Adrenal gland (tissue), 12 donors: ENCODE data around the gene PTTG1IP. TPM values are rescaled to one million over a fixed set of nuclear protein-coding genes. Genes with fewer than 3 reads are reported as not detected.

Experiments
- DNase-seq, 7 donors: peaks; one replicate each; pipeline ENCODE4 v3.0.0-alpha.2; 2019 to 2020
- H3K27ac ChIP-seq, 5 donors: fragments of 200-600 bp; sonication (generic) in 4 of 5; 1 replicate in 3 of 5; 2 replicates in 2 of 5; pipeline versions ENCODE4 v1.5.1 to v1.8.0; 2016 to 2020; ENCODE audit warnings: mild to moderate bottlenecking in 1 of 5
- H3K27me3 ChIP-seq: fragments of 200-600 bp; 2 replicates; pipeline ENCODE4 v1.8.0; 2021
- H3K36me3 ChIP-seq, 2 donors: fragments of 200-600 bp; replicated peaks in 1 of 2; 1 replicate in 1 of 2; 2 replicates in 1 of 2; pipeline versions ENCODE4 v1.5.1 to v1.8.0; 2018 to 2022
- H3K4me1 ChIP-seq, 2 donors: fragments of 200-600 bp; replicated peaks in 1 of 2; 1 replicate in 1 of 2; 2 replicates in 1 of 2; pipeline versions ENCODE4 v1.5.1 to v1.8.0; 2018 to 2021
- H3K4me3 ChIP-seq, 4 donors: fragments of 200-600 bp; sonication (generic) in 3 of 4; one replicate each; pipeline ENCODE4 v1.5.1; 2016 to 2018
- H3K9me3 ChIP-seq, 3 donors: fragments of 200-600 bp; sonication (generic) in 1 of 3; replicated peaks in 1 of 3; 1 replicate in 2 of 3; 2 replicates in 1 of 3; pipeline versions ENCODE4 v1.5.1 to v1.8.0; 2016 to 2021
- POLR2A ChIP-seq, 2 donors: fragments of 450-650 bp; IDR thresholded peaks; one replicate each; pipeline ENCODE4 v1.6.1; 2017; ENCODE audit warnings: antibody characterized with exemption in 2 of 2, mild to moderate bottlenecking in 2 of 2, moderate library complexity in 1 of 2
- WGBS, 4 donors: extraction: QIAGEN DNeasy Blood & Tissue Kit in 2 of 4; methylation state at CpG; one replicate each; pipeline versions ENCODE4 v1.1.5 to v1.1.7; 2013 to 2017; 5-methylcytosine and 5-hydroxymethylcytosine counted together
- intact Hi-C, 2 donors: fragments of 100-400 bp; cut with DNase I; formaldehyde crosslinking; loops; one replicate each; pipeline versions ENCODE4 v1.14.1 to v1.15.0; 2022 to 2023
- polyA plus RNA-seq, 3 donors: library from polyadenylated mRNA; stranded (reverse); fragments of 200-250 nt in 2 of 3; fragments of 350-450 nt in 1 of 3; fragmentation: Illumina TruSeq in 1 of 3; extraction: RNeasy Lipid Tissue Mini Kit (QIAGEN cat#74804) in 1 of 3; gene quantifications; one replicate each; pipeline ENCODE4 v1.2.3, GENCODE V29; 2013 to 2014
- total RNA-seq, 9 donors: library from RNA; depleted of rRNA in 4 of 9; stranded (reverse); fragments of >200 nt in 4 of 9; fragments of 120-200 nt in 1 of 9; fragmentation: NEBNext Ultra II Directional in 1 of 9; extraction: Animal tissue kit (Norgen Biotek cat#: 25700) in 1 of 9; gene quantifications; one replicate each; pipeline versions ENCODE4 v1.1.0 to v1.2.4, GENCODE V29; 2013 to 2023
- TF ChIP-seq, protein P1 (sequence below), 6 experiments: fragments of 450-650 bp in 4 of 6; fragments of 200-600 bp in 2 of 6; sonication (generic) in 1 of 6; IDR thresholded peaks; 1 replicate in 5 of 6; 2 replicates in 1 of 6; pipeline versions ENCODE4 v1.5.1 to v1.8.0; 2016 to 2021; ENCODE audit warnings: antibody characterized with exemption in 6 of 6, mild to moderate bottlenecking in 2 of 6, moderate library complexity in 1 of 6
- donor health status: healthy with polysubstance abuse.
- donor health status: Bipolar disorder and iron deficiency.
- donor health status: DM: yes; HTN: yes; CAD: no.
- donor health status: DM: no; HTN: no; CAD: no.
- donor health status: DM: no; HTN: no; CAD: no.
- donor health status: DM: yes; HTN: yes; CAD: no.

Gene PTTG1IP
- total and polyA plus RNA-seq, 12 donors = 110 to 467 (median 215) TPM

DNA sequence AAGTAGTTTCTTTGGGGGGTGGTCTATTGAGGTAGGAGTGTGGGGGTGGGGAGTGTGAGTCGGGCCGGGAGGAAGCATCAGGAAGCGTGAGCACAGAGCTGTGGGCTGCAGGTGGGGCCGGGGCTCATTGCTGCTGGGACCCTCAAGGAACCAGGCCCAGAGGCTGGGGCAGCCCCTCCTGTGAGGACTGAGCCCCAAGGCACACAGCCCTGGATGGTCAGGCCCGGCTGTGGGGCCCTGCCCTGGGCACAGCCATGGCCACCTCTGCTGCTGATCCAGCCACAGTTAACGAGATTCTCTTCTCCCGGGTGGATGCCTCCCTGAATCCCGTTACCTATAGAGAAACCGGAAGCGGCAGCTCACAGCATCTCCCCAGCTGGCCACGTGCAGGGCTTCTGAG lies 32.7 kb downstream of the PTTG1IP start:
- DNase-seq = peak in 1 of 7 donors; percentile 29
- 76 to 90% (median 85%) methylated on average over 6 to 11 of the region's 11 CpGs for WGBS, 4 donors
- intact Hi-C loops = no loop called here

DNA sequence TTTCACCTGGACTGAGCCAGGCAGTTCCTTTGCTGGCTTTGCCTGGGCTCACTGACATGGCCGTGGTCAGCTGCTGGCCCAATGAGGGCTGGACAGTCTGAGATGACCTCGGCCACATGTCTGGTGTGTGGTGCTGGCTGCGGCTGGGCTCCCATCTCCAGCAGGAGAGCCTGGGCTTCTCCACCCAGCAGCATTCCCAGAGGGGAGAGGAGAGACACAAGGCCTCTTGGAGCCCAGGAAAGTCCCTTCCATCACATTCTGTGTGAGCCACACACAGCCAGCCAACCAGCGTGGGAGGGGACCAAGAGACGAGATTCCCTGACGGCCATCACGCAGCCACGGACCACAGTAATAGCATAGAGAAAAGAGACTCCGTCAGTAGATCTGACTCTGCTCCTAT lies 34.5 kb downstream of the PTTG1IP start:
- Histone ChIP-seq H3K27ac (no peak overlapping the region), H3K4me3 (no peak overlapping the region), H3K36me3 (no peaks in the 10 kb centered on the region), H3K4me1 (peaks cover 4 to 5% of the 10 kb centered on the region in 2 donors), H3K27me3 (no peaks in the 10 kb centered on the region), H3K9me3 (no peaks in the 10 kb centered on the region)
- DNase-seq = no peak
- intact Hi-C loops = no loop called here
- no peak for TF ChIP-seq POLR2A (IDR thresholded peaks at IDR 0.05)
- TF ChIP-seq, protein P1, sequence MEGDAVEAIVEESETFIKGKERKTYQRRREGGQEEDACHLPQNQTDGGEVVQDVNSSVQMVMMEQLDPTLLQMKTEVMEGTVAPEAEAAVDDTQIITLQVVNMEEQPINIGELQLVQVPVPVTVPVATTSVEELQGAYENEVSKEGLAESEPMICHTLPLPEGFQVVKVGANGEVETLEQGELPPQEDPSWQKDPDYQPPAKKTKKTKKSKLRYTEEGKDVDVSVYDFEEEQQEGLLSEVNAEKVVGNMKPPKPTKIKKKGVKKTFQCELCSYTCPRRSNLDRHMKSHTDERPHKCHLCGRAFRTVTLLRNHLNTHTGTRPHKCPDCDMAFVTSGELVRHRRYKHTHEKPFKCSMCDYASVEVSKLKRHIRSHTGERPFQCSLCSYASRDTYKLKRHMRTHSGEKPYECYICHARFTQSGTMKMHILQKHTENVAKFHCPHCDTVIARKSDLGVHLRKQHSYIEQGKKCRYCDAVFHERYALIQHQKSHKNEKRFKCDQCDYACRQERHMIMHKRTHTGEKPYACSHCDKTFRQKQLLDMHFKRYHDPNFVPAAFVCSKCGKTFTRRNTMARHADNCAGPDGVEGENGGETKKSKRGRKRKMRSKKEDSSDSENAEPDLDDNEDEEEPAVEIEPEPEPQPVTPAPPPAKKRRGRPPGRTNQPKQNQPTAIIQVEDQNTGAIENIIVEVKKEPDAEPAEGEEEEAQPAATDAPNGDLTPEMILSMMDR (IDR thresholded peaks at IDR 0.05) = no peak
- 88 to 97% (median 93%) methylated on average over 6 to 9 of the region's 9 CpGs for WGBS, 4 donors

More for the DNA sequence above, 32.7 kb downstream of the PTTG1IP start:
- H3K27ac ChIP-seq = no peak overlapping the region
- H3K27me3 ChIP-seq = no peaks in the 10 kb centered on the region
- TF ChIP-seq, protein P1 (IDR thresholded peaks at IDR 0.05) = no peak
- TF ChIP-seq POLR2A (IDR thresholded peaks at IDR 0.05) = no peak
- H3K4me1 ChIP-seq = peaks cover 4 to 9% of the 10 kb centered on the region in 2 donors
- H3K9me3 ChIP-seq = no peaks in the 10 kb centered on the region
- no peak overlapping the region for H3K4me3 ChIP-seq
- no peaks in the 10 kb centered on the region for H3K36me3 ChIP-seq

DNA sequence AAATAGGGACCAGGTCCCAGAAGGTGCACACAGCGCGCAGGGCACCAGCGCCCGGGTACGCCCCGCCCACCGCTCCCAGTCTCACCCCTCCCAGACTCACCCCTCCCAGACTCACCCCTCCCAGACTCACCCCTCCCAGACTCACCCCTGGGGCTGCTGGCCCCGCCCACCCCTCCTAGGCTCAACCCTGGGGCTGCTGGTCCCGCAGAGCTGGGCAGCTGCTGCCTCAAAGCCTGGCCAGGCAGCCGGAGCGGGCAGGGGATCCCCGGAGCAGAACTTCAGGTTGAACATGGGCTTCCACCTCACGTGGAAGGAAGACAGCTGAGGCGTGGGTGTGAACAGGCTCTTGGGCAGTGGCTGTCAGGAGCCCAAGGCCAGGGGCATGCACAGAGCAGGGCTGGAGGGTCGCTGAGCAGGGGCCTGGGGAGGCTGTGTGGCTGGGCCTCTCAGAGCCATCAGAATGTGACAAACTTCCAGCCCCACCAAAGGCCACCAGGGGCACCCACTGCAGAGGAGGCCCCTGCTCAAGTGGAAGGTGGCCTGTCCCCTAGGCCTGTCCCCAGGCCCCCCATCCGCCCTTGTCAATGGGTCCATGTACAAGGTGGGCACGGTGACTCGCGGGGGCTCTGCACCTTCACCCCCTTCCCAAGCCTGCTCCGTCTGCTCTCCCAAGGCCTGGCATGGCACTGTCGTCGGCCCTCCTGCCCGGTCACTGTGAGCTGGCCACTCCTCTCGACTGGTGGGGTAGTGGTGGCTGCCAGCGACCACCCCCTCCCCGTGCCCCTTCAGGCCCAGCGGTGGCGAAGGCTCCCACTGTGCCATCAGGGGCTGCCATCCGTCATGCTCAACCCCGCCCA lies 35.2 kb downstream of the PTTG1IP start:
- WGBS, 4 donors = 87 to 92% (median 89%) methylated on average over 3 to 30 of the region's 30 CpGs
- Histone ChIP-seq H3K4me1 (peaks cover 4 to 5% of the 10 kb centered on the region in 2 donors), H3K27me3 (no peaks in the 10 kb centered on the region), H3K27ac (no peak overlapping the region), H3K9me3 (no peaks in the 10 kb centered on the region), H3K36me3 (no peaks in the 10 kb centered on the region), H3K4me3 (no peak overlapping the region)
- intact Hi-C loops = no loop called here
- TF ChIP-seq, protein P1 (IDR thresholded peaks at IDR 0.05) = no peak
- no peak for TF ChIP-seq POLR2A (IDR thresholded peaks at IDR 0.05)
- peak in 1 of 7 donors; percentile 38 for DNase-seq

DNA sequence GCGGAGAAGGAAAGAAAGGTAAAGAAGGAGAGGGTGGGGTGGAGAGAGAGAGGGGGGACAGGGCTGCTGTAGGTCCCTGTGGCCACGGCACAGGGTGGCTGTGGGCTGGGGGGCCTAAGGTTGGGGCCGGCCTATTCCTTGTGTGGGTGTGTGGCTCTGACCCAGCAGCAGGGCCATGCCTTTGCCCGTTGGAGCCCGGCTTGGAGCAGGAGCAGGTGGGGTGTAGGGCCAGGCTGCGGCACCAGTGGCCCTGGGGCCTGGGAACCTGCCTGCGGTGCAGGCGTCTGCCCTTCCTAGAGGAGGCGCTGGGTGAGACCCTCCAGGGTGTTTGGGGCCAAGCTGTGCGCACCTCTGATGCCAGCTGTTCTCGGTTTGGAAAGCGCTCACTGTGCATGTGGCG lies 36.0 kb downstream of the PTTG1IP start:
- peak in 1 of 7 donors; percentile 39 for DNase-seq
- intact Hi-C loops = no loop called here
- Histone ChIP-seq H3K9me3 (no peaks in the 10 kb centered on the region), H3K4me3 (no peak overlapping the region), H3K27ac (no peak overlapping the region), H3K36me3 (no peaks in the 10 kb centered on the region), H3K27me3 (no peaks in the 10 kb centered on the region), H3K4me1 (peaks cover 4 to 5% of the 10 kb centered on the region in 2 donors)
- 86 to 96% (median 91%) methylated on average over 11 to 13 of the region's 13 CpGs for WGBS, 4 donors
- no peak for TF ChIP-seq POLR2A (IDR thresholded peaks at IDR 0.05)
- TF ChIP-seq, protein P1 (IDR thresholded peaks at IDR 0.05) = no peak
